HCT116 (cell line): Measurements from ENCODE around the gene ZDHHC1. TPM values are rescaled to one million over a fixed set of nuclear protein-coding genes. Genes with fewer than 3 reads are reported as not detected.
A peak's percentile ranks its signal among the peaks of the same experiment; 100 is the strongest.

ENCODE experiments used
- ATAC-seq: fragments of 200-7000 bp; cut with Tn5 transposase; 2 replicates; pipeline ENCODE4 v1.9.1; 2020; ENCODE audit warnings: mild to moderate bottlenecking, moderate library complexity
- BruUV-seq: library from RNA; stranded (reverse); fragments of 400-500 nt; replicated peaks from 2 replicates; lab custom pipeline; 2021; lab: Mats Ljungman, UMichigan
- CTCF ChIA-PET: fragments of 300-600 bp; sonication (Branson Sonifier 250); formaldehyde crosslinking; loops from one replicate; lab custom pipeline; 2021; ENCODE audit warnings: antibody characterized with exemption; lab: Charles Lee
- POLR2A ChIA-PET: fragments of 300-600, 350-600 bp; sonication (Branson Sonifier 250); formaldehyde crosslinking; loops from one replicate; lab custom pipeline; 2021; ENCODE audit warnings: antibody characterized with exemption; lab: Charles Lee
- RAD21 ChIA-PET, 2 experiments: fragments of 300-600 bp; sonication (Branson Sonifier 250); formaldehyde crosslinking; loops; one replicate each; lab custom pipeline; 2023; ENCODE audit warnings: low total read pairs in 2 of 2; ENCODE audit not compliant: uncharacterized antibody in 2 of 2, unreplicated experiment in 2 of 2, low non-redundant PET in 1 of 2; lab: Charles Lee
- DNase-seq: peaks from one replicate; pipeline ENCODE4 v3.0.0-alpha.2; 2010; ENCODE audit warnings: low read depth, low spot score
- H2AFZ ChIP-seq: fragments of 200-600 bp; shearing (Covaris generic), sonication (generic); 2 replicates; pipeline ENCODE4 v1.6.1; 2017; ENCODE audit warnings: low read depth, mixed run types, mixed read lengths, antibody characterized with exemption, low read length; ENCODE audit not compliant: poor library complexity, severe bottlenecking
- H3K27ac ChIP-seq: 2 replicates; pipeline ENCODE4 v1.5.1; 2012; ENCODE audit warnings: low read depth, low read length
- H3K27me3 ChIP-seq: fragments of 200-600 bp; sonication (generic); 2 replicates; pipeline ENCODE4 v1.6.1; 2016; ENCODE audit warnings: mixed run types, low read length, mixed read lengths; ENCODE audit not compliant: insufficient read depth
- H3K36me3 ChIP-seq, 2 experiments: fragments of 200-500 bp in 1 of 2; fragments of 200-600 bp in 1 of 2; sonication (Bioruptor generic) in 1 of 2; sonication (generic) in 1 of 2; 2 replicates each; pipeline versions ENCODE4 v1.5.1 to v1.6.1; 2014 to 2016; ENCODE audit warnings: low read length in 2 of 2, inconsistent platforms in 1 of 2, mixed read lengths in 1 of 2, mixed run types in 1 of 2; ENCODE audit not compliant: insufficient read depth in 2 of 2, control insufficient read depth in 1 of 2
- H3K4me1 ChIP-seq, 2 experiments: fragments of 200-600 bp in 1 of 2; sonication (generic) in 1 of 2; 2 replicates each; pipeline versions ENCODE4 v1.5.1 to v1.6.1; 2012 to 2017; ENCODE audit warnings: low read length in 2 of 2, inconsistent platforms in 1 of 2, mild to moderate bottlenecking in 1 of 2, mixed read lengths in 1 of 2, mixed run types in 1 of 2, moderate library complexity in 1 of 2; ENCODE audit not compliant: insufficient read depth in 2 of 2, control insufficient read depth in 1 of 2
- H3K4me2 ChIP-seq: fragments of 200-600 bp; sonication (generic); 2 replicates; pipeline ENCODE4 v1.6.1; 2017; ENCODE audit warnings: mixed run types, low read length, mixed read lengths
- H3K4me3 ChIP-seq, 2 experiments: fragments of 200-600 bp in 1 of 2; sonication (generic) in 1 of 2; replicated peaks in 1 of 2; 2 replicates each; pipeline ENCODE4 v1.5.1; 2011 to 2016; ENCODE audit warnings: low read length in 2 of 2, control low read depth in 1 of 2, low read depth in 1 of 2, mild to moderate bottlenecking in 1 of 2, mixed read lengths in 1 of 2, mixed run types in 1 of 2
- H3K79me2 ChIP-seq: fragments of 200-600 bp; sonication (generic); 2 replicates; pipeline ENCODE4 v1.6.1; 2017; ENCODE audit warnings: mild to moderate bottlenecking, mixed run types, low read length, moderate library complexity, mixed read lengths; ENCODE audit not compliant: insufficient read depth
- H3K9ac ChIP-seq: fragments of 200-600 bp; sonication (generic); 2 replicates; pipeline ENCODE4 v1.6.1; 2016; ENCODE audit warnings: low read length, mixed read lengths
- H3K9me2 ChIP-seq: fragments of 200-600 bp; sonication (generic), shearing (Covaris generic); 2 replicates; pipeline ENCODE4 v1.6.1; 2017; ENCODE audit warnings: mixed run types, mild to moderate bottlenecking, moderate library complexity; ENCODE audit not compliant: insufficient read depth
- H3K9me3 ChIP-seq, 2 experiments: fragments of 200-500 bp in 1 of 2; fragments of 200-600 bp in 1 of 2; sonication (Bioruptor generic) in 1 of 2; sonication (generic) in 1 of 2; 2 replicates each; pipeline ENCODE4 v1.6.1; 2014 to 2017; ENCODE audit warnings: low read length in 2 of 2, mixed read lengths in 2 of 2, inconsistent platforms in 1 of 2, low read depth in 1 of 2, mild to moderate bottlenecking in 1 of 2, mixed run types in 1 of 2, moderate library complexity in 1 of 2; ENCODE audit not compliant: control insufficient read depth in 1 of 2, insufficient read depth in 1 of 2
- H4K20me1 ChIP-seq: fragments of 200-600 bp; sonication (generic), shearing (Covaris generic); 2 replicates; pipeline ENCODE4 v1.6.1; 2017; ENCODE audit warnings: mixed run types, mild to moderate bottlenecking, moderate library complexity; ENCODE audit not compliant: insufficient read depth
- CTCF ChIP-seq, 3 experiments: fragments of 200-600 bp in 1 of 3; sonication (generic) in 1 of 3; IDR thresholded peaks in 2 of 3; conservative IDR thresholded peaks in 1 of 3; 2 replicates each; pipeline ENCODE4 v1.5.1; 2012 to 2017; ENCODE audit warnings: low read depth in 2 of 3, low read length in 2 of 3, antibody characterized with exemption in 1 of 3, borderline replicate concordance in 1 of 3, control low read depth in 1 of 3, mild to moderate bottlenecking in 1 of 3, mixed read lengths in 1 of 3, mixed run types in 1 of 3, moderate library complexity in 1 of 3; ENCODE audit not compliant: insufficient read depth in 1 of 3
- RAD21 ChIP-seq: IDR thresholded peaks from 2 replicates; pipeline ENCODE4 v1.6.1; 2012; ENCODE audit warnings: low read depth, mild to moderate bottlenecking
- REST ChIP-seq: IDR thresholded peaks from 2 replicates; pipeline ENCODE4 v1.6.1; 2012; ENCODE audit warnings: low read depth
- YY1 ChIP-seq: IDR thresholded peaks from 2 replicates; pipeline ENCODE4 v1.6.1; 2011; ENCODE audit warnings: low read length, low read depth, moderate library complexity, mild to moderate bottlenecking; ENCODE audit not compliant: insufficient replicate concordance; ENCODE audit errors: extremely low read depth
- intact Hi-C: fragments of 100-400 bp; cut with micrococcal nuclease; formaldehyde crosslinking; loops from 2 replicates; pipeline ENCODE4 v1.10.0; 2022
- total RNA-seq: library from RNA; stranded (reverse); gene quantifications from one replicate; pipeline ENCODE4 v1.2.1, GENCODE V29; 2021; ENCODE audit not compliant: unreplicated experiment

The ZDHHC1 gene
- total RNA-seq, 1 experiment from 2014 or later = 9.1 TPM

DNA sequence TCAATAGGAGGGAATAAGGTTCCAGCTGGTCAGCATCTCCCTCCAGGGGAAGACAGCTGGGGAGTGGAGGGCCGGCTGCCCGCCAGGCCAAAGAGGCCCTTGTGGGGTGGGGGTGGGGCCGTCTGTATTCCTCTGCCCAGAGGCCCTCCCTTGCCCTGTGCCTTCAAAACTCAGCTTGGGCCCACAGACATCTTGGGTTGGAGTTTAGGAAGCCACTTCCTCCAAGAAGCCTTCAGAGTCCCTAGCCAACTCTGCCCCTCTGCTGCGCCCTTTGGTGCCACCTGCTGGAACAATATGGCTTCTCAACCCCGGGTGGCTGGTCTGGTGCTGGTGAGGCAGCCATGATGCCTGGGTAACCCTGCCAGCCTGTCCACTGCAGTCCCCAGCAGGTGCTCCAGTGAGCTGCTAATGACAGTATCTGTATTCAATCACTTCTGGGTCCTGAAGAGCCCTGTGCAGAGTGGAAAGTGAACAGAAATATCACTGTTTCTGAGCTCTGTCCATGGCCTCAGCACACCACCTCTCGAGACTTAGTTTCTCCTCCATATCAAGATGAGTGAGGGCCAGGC lies 31.3 kb upstream of the ZDHHC1 start:
- intact Hi-C loops = loop anchor here (1.0 kb wide), 3 partner anchors 19 to 187 kb away; no protein-coding TSS in a partner anchor
- BruUV-seq = no TSS peak
- peak; percentile 94 for TF ChIP-seq RAD21
- TF ChIP-seq YY1 = peak; percentile 87
- TF ChIP-seq REST = no peak
- peak; percentile 85 to 93 (median 91) for TF ChIP-seq CTCF (IDR thresholded peaks at IDR 0.05 in 2 of 3, conservative IDR thresholded peaks at IDR 0.05 in 1 of 3; ENCODE audit: borderline replicate concordance in 1 of 3, insufficient read depth in 1 of 3, low read depth in 2 of 3, low read length in 2 of 3)
- TF ChIP-seq, all 23 proteins: peak for 3
- ChIA-PET RAD21 (interaction anchor here (0.7 to 2.0 kb wide), 5 partner anchors 19 to 287 kb away, joined by 3 to 7 read pairs (median 4); no protein-coding TSS in a partner anchor), POLR2A (no interaction called here), CTCF (interaction anchor here (0.8 to 3.5 kb wide), 16 partner anchors 9 to 552 kb away, joined by 3 to 41 read pairs (median 4); partner anchors contain the start of genes CTCF, HSD11B2 and ZDHHC1)
- Histone ChIP-seq H3K9me2 (no peaks in the 10 kb centered on the region), H3K4me3 (no peak overlapping the region), H3K9ac (no peak overlapping the region), H3K79me2 (no peaks in the 10 kb centered on the region), H3K27ac (no peak overlapping the region), H3K36me3 (no peaks in the 10 kb centered on the region), H2AFZ (no peak overlapping the region), H3K9me3 (no peaks in the 10 kb centered on the region), H3K4me1 (peaks cover 0 to 3% of the 10 kb centered on the region in 2 experiments; a peak in 1 of 4 replicates), H3K27me3 (no peaks in the 10 kb centered on the region), H4K20me1 (no peaks in the 10 kb centered on the region), H3K4me2 (no peak overlapping the region)
- ATAC-seq (peak; percentile 99), DNase-seq (peak; percentile 54)
